LNCAP (cell line): ENCODE data around the gene NDUFV1.

Source experiments
- CTCF ChIP-seq: fragments of 450-650 bp; IDR thresholded peaks from 2 replicates; pipeline ENCODE4 v1.5.1; 2017; ENCODE audit warnings: mild to moderate bottlenecking

NDUFV1 gene

GRCh38 chr11:67606492-67607295, at the start of gene NDUFV1:
Gene NDUFV1, plus strand, starts transcription at chr11:67606936. Its CDS starts 69 bp downstream, at chr11:67607005.
- TF ChIP-seq CTCF = peak; percentile 58

- no peak for TF ChIP-seq CTCF
These were observed 48.5 kb upstream of the NDUFV1 start for GRCh38 chr11:67558084-67558772.

- TF ChIP-seq CTCF = no peak
These were observed 44.6 kb upstream of the NDUFV1 start for GRCh38 chr11:67561971-67562619.

GRCh38 chr11:67562963-67563704, 43.6 kb upstream of the NDUFV1 start:
- TF ChIP-seq CTCF = no peak

- no peak for TF ChIP-seq CTCF
These were observed 42.5 kb upstream of the NDUFV1 start for GRCh38 chr11:67564230-67564629.

- no peak for TF ChIP-seq CTCF
These were observed 35.3 kb upstream of the NDUFV1 start for GRCh38 chr11:67571443-67571842.

GRCh38 chr11:67572305-67572704, 34.4 kb upstream of the NDUFV1 start:
- TF ChIP-seq CTCF = no peak
